ENCODE measurements around the gene UGT1A6. TPM values are rescaled to one million over a fixed set of nuclear protein-coding genes. Genes with fewer than 3 reads are reported as not detected.

UGT1A6 gene
- total RNA-seq, 1 donor from 2014 or later, result not detected

DNA sequence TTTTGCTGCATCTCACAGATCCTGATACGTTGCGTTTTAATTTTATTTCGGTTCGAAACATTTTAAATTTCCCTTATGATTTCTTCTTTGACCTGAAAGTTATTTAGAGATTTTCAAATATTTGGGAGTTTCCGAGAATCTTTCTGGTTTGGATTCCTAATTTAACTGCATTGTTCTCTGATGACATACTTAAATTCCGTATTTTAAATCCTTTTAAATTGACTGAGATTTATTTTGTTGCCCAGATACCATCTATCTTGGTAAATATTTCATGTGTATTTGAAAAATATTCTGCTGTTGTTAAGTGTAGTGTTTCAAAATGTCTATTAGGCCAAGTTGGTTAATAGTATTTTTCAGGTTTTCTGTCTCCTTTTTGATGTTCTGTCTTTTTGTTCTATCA, 123.2 kb downstream of the UGT1A6 start:
- Mint-ChIP-seq H3K9me3 (no peaks in the 10 kb centered on the region), H3K36me3 (ENCODE audit: low read depth) (no peaks in the 10 kb centered on the region), H3K4me1 (peaks cover 12% of the 10 kb centered on the region), H3K27ac (ENCODE audit: unreplicated experiment) (no peak overlapping the region), H3K4me3 (no peak overlapping the region), H3K27me3 (ENCODE audit: low read depth) (no peaks in the 10 kb centered on the region)
- TF ChIP-seq, protein P1, sequence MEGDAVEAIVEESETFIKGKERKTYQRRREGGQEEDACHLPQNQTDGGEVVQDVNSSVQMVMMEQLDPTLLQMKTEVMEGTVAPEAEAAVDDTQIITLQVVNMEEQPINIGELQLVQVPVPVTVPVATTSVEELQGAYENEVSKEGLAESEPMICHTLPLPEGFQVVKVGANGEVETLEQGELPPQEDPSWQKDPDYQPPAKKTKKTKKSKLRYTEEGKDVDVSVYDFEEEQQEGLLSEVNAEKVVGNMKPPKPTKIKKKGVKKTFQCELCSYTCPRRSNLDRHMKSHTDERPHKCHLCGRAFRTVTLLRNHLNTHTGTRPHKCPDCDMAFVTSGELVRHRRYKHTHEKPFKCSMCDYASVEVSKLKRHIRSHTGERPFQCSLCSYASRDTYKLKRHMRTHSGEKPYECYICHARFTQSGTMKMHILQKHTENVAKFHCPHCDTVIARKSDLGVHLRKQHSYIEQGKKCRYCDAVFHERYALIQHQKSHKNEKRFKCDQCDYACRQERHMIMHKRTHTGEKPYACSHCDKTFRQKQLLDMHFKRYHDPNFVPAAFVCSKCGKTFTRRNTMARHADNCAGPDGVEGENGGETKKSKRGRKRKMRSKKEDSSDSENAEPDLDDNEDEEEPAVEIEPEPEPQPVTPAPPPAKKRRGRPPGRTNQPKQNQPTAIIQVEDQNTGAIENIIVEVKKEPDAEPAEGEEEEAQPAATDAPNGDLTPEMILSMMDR (conservative IDR thresholded peaks at IDR 0.05), result no peak
- no peak for DNase-seq (ENCODE audit: low read depth, low spot score)

DNA sequence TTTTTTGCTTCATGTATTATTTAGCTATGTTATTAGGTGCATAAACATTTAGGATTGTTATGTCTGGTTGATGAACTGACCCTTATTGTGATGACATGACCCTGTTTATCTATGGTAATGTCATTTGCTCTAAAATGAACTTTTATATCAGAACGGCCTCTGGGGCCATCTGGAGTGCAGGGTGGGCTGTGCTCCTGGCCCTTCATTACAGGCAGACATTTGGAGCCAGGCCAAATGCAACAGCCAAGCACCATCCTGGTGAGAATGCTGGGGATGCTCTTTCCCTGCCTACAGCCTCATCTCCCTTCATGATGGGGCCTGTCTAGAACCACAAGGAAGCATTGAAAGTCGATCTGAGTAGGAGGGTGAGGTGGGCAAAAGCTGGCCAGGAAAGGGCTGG, 123.6 kb downstream of the UGT1A6 start:
- TF ChIP-seq, protein P1 (conservative IDR thresholded peaks at IDR 0.05), result no peak
- H3K4me1 Mint-ChIP-seq, result peaks cover 12% of the 10 kb centered on the region
- no peaks in the 10 kb centered on the region for H3K36me3 Mint-ChIP-seq (ENCODE audit: low read depth)
- no peak for DNase-seq (ENCODE audit: low read depth, low spot score)
- no peak overlapping the region for H3K27ac Mint-ChIP-seq (ENCODE audit: unreplicated experiment)
- H3K9me3 Mint-ChIP-seq, result no peaks in the 10 kb centered on the region
- no peak overlapping the region for H3K4me3 Mint-ChIP-seq
- no peaks in the 10 kb centered on the region for H3K27me3 Mint-ChIP-seq (ENCODE audit: low read depth)

DNA sequence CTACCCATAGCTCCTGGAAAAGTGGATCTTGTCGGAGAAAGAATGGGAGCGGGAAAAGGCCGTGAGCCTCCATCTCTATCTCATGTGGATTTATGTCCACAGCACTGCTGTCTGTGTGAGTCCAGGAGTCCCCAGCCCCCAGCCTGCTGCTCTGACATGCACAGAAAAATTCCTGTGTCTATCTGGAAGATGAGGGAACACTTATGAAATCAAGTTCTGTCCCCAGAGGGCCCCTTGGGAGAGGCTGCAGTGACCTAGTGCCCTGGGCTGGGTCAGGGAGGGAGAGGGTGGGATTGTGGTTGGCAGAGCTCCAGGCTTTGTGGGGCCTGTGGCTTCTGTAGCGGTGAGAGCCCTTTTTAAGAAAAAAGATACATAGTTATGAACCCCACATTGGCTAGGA, 124.1 kb downstream of the UGT1A6 start:
- no peak overlapping the region for H3K4me3 Mint-ChIP-seq
- peaks cover 12% of the 10 kb centered on the region for H3K4me1 Mint-ChIP-seq
- H3K27ac Mint-ChIP-seq (ENCODE audit: unreplicated experiment), result no peak overlapping the region
- no peaks in the 10 kb centered on the region for H3K27me3 Mint-ChIP-seq (ENCODE audit: low read depth)
- DNase-seq (ENCODE audit: low read depth, low spot score), result no peak
- H3K36me3 Mint-ChIP-seq (ENCODE audit: low read depth), result no peaks in the 10 kb centered on the region
- H3K9me3 Mint-ChIP-seq, result no peaks in the 10 kb centered on the region
- TF ChIP-seq, protein P1 (conservative IDR thresholded peaks at IDR 0.05), result no peak

DNA sequence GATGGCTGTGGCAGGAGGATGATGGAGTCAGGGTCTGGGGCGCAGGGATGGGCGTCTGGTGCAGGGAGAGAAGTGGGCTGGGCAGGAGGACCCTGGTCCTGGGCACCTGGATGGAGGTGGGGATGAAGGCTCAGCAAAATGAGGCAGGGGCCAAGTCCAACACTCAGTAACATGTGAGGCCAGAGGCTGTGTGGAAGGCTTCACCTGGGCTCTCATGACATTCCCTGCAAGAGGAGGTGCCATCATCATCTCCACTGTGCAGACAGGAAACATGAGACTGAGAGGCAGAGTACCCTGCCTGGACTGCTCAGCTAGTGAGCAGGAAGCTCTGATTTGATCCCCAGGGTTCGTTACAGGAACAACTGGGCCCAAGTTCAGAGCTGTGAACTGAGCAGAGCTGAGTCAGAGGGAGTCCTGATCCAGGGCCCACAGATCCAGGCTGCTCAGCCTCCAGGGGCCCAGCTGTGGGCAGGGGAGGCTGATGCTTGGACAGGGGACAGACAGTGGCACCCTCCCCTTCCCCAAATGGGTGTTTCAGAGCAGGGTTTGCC, 124.7 kb downstream of the UGT1A6 start:
- DNase-seq (ENCODE audit: low read depth, low spot score), result no peak
- H3K27me3 Mint-ChIP-seq (ENCODE audit: low read depth), result no peaks in the 10 kb centered on the region
- TF ChIP-seq, protein P1 (conservative IDR thresholded peaks at IDR 0.05), result no peak
- H3K4me3 Mint-ChIP-seq, result no peak overlapping the region
- H3K9me3 Mint-ChIP-seq, result no peaks in the 10 kb centered on the region
- H3K4me1 Mint-ChIP-seq, result peaks cover 12% of the 10 kb centered on the region
- no peaks in the 10 kb centered on the region for H3K36me3 Mint-ChIP-seq (ENCODE audit: low read depth)
- no peak overlapping the region for H3K27ac Mint-ChIP-seq (ENCODE audit: unreplicated experiment)

DNA sequence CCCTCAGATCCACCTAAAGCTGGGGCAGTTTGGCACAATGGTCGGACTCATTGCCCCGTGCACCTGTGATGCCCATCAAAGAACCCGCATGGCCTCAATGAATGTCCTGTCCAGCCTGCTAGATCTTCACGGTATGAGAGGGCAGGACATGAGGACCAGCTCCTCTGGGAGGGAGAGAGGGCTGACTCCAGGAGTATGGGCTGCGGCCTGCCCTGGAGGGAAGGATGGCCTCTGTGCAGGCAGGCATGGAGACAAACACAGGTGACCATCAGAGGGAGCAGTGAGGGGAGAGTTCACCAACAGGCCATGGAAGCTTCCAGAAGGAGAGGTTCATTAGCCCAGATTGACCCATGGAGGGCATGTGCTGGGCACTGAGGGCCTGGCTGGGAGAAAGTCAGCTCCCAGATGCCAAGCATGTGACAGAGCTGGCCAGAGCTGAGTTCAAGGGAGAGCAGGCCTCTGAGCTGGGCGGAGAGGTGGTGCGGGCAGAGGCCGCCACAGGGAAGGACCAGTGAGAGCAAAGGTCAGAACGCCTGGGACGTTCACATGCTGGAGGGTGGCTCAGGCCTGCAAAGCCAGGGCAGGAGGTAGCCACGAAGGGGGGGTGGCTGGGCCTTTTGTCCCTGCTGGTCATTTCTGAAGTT, 125.4 kb downstream of the UGT1A6 start:
- H3K27ac Mint-ChIP-seq (ENCODE audit: unreplicated experiment), result no peak overlapping the region
- H3K4me1 Mint-ChIP-seq, result peaks cover 12% of the 10 kb centered on the region
- DNase-seq (ENCODE audit: low read depth, low spot score), result no peak

More for the DNA sequence above, 125.4 kb downstream of the UGT1A6 start:
- Mint-ChIP-seq H3K36me3 (ENCODE audit: low read depth) (no peaks in the 10 kb centered on the region), H3K9me3 (no peaks in the 10 kb centered on the region), H3K4me3 (no peak overlapping the region), H3K27me3 (ENCODE audit: low read depth) (no peaks in the 10 kb centered on the region)
- TF ChIP-seq, protein P1 (conservative IDR thresholded peaks at IDR 0.05), result no peak

Measured in neural crest cell (in vitro differentiated cells).